ENCODE results near the gene CKAP2.
A peak's percentile ranks its signal among the peaks of the same experiment; 100 is the strongest.

The CKAP2 gene

GRCh38 chr13:52447354-52447753, 7.9 kb upstream of the CKAP2 start:
- TF ChIP-seq, protein P1, sequence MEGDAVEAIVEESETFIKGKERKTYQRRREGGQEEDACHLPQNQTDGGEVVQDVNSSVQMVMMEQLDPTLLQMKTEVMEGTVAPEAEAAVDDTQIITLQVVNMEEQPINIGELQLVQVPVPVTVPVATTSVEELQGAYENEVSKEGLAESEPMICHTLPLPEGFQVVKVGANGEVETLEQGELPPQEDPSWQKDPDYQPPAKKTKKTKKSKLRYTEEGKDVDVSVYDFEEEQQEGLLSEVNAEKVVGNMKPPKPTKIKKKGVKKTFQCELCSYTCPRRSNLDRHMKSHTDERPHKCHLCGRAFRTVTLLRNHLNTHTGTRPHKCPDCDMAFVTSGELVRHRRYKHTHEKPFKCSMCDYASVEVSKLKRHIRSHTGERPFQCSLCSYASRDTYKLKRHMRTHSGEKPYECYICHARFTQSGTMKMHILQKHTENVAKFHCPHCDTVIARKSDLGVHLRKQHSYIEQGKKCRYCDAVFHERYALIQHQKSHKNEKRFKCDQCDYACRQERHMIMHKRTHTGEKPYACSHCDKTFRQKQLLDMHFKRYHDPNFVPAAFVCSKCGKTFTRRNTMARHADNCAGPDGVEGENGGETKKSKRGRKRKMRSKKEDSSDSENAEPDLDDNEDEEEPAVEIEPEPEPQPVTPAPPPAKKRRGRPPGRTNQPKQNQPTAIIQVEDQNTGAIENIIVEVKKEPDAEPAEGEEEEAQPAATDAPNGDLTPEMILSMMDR (IDR thresholded peaks at IDR 0.05; ENCODE audit: low read depth, low read length) = no peak
- DNase-seq (ENCODE audit: extremely low read depth, low read depth) = no peak

GRCh38 chr13:52447815-52448552, 7.3 kb upstream of the CKAP2 start:
- DNase-seq (ENCODE audit: extremely low read depth, low read depth) = no peak
- TF ChIP-seq, protein P1 (IDR thresholded peaks at IDR 0.05; ENCODE audit: low read depth, low read length) = no peak

DNA sequence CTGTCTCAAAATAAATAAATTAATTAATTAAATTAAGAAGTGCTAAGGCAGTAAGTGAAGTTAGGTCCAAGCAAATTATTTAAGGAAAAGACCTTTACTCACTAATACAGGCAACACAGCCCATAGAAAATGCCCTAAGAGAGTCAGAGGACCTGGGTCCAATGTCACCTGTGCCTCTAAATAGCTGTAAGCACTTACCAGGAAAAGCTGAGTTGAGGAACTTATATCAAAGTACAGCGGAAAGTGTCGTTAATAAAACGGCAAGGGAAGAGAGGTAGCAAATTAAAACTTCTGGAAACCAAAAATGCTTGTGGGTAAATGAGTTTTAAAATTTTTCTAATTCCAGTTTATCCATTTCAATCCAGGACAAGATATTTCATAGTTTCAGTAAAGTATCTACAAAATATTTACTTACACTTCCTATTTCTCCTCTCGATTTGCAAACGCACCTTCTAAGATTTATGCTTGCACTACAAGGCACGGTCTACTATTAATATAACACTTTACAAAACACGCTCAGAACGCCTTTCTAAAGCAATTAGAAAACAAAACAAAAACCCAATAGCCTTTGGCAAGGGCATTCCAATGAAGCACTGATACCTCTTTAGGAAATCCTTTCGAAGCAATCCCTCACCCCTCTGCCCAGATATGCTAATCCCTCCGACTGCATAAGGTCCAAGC, 5.8 kb upstream of the CKAP2 start:
- TF ChIP-seq, protein P1 (IDR thresholded peaks at IDR 0.05; ENCODE audit: low read depth, low read length) = no peak
- no peak for DNase-seq (ENCODE audit: extremely low read depth, low read depth)

DNA sequence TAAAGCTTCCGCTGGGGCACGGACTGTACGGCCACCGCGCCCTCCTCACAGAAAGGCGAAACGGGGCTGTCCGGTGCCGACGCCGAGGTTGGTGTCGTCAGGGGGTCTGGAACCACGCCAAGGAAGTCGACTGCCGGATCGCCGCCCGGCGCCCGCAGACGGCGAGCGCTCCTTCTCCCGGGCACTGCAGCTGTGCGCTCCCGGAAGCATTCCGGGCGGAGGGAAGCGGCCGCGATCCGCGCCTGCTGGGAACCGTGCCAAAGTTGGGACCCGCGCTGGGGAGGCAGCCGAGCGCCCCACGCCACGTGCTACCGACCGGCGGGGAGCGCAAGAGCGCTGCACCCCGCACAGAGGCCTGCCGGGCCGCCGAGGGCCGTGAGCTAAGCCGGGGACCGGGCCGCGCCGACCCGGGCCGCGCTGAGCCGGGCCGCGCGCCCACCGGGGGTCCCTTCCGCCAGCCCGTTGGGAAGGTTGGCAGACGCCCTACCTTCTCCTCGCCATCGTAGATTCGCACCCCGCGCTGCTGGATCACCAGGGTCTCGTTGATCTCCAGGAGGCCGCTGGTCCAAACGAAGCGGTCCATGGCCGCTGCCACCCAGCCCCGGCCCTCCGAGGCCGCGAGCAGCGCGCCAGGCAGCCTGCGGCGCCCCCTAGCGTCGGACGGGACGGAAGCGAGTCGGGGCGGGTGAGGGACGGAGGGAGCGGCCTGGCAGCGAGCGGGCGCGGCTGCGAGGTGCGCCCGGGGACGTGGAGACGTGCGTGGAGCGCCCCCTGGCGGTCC, 5.1 kb upstream of the CKAP2 start, which contains the start of gene VPS36:
Gene VPS36 (minus strand): TSS at position 623 of the 781 bp plus-strand sequence. CDS start 40 bp downstream, at position 583.
- DNase-seq (ENCODE audit: extremely low read depth, low read depth) = peak; percentile 83
- TF ChIP-seq, protein P1 (IDR thresholded peaks at IDR 0.05; ENCODE audit: low read depth, low read length) = peak; percentile 81; the same call in 1 of the 2 replicates

DNA sequence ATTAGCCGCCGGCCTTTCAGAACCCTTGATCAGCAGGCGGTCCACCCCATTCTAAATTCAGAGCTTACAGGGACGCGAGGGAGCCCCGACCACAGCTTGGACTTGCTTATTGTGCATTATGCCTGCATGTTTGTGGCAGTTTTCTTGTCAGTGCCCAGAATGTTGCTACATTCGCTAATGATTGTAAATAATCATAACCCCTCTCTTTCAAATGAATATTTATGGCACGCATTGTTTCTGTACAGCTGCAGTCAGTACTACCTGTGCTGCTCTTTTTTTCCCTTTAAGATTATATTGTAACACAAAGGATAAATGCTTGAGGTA, 4.5 kb upstream of the CKAP2 start:
- no peak for DNase-seq (ENCODE audit: extremely low read depth, low read depth)
- TF ChIP-seq, protein P1 (IDR thresholded peaks at IDR 0.05; ENCODE audit: low read depth, low read length) = no peak; the same call in 1 of the 2 replicates

DNA sequence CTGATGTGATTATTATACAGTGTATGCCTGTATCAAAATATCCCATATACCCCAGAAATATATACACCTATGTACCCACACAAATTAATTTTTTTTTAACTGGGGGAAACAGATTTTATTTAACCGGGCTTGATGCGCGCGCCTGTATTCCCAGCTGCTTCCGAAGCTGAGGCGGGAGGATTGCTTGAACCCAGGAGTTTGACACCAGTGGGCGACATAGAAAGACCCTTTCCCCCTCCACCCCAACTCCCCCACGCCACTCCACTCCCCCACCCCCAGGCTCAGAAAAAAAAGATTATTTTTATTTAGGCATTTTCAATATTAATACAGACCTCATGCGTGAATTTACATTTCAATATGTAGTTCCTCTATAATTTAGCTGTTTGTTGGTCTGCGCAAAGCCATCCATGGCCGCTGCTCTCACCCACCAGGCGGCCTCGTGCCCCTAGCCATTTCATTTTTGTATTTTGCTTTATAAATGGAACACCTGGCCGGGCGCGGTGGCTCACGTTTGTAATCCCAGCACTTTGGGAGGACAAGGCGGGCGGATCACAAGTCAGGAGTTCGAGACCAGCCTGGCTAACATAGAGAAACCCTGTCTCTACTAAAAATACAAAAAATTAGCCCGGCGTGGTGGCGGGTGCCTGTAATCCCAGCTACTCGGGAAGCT, 4.0 kb upstream of the CKAP2 start:
- TF ChIP-seq, protein P1 (IDR thresholded peaks at IDR 0.05; ENCODE audit: low read depth, low read length) = no peak
- DNase-seq (ENCODE audit: extremely low read depth, low read depth) = no peak
